Measurements from ENCODE around the gene ATP6V1G2. TPM values are rescaled to one million over a fixed set of nuclear protein-coding genes. Genes with fewer than 3 reads are reported as not detected.
"Not testable (repeated sequence)": the region's sequence is repeated elsewhere in the genome, so short reads cannot be mapped to it uniquely, and the experiment has no call there.

Gene ATP6V1G2
- 1 to 10 TPM in 10 of 12 donors, not detected in 2; 3.3 to 6.6 (median 4.1) TPM for polyA plus RNA-seq (ENCODE audit: insufficient read length in 12 of 12)
- long read RNA-seq, donor 1, transcript ATP6V1G2-205 (3 exons, 1,588 nt) = major isoform, 8 of 56 reads
- long read RNA-seq, donor 1, partial matches to known transcripts = 31 of 56 reads
- long read RNA-seq, donor 1, other reads (novel, unspliced or antisense) = 16 of 56 reads
- long read RNA-seq, donor 2, partial matches to known transcripts = 0 of 3 reads
- long read RNA-seq, donor 2, other reads (novel, unspliced or antisense) = 0 of 3 reads
- long read RNA-seq, donor 3 = 0 reads
- long read RNA-seq, donor 4, partial matches to known transcripts = 0 of 1 reads
- long read RNA-seq, donor 4, other reads (novel, unspliced or antisense) = 0 of 1 reads
- long read RNA-seq, donor 5 = 0 reads
- long read RNA-seq, donor 6, partial matches to known transcripts = 6 of 17 reads
- long read RNA-seq, donor 6, other reads (novel, unspliced or antisense) = 10 of 17 reads
- long read RNA-seq, donor 7, partial matches to known transcripts = 0 of 1 reads
- long read RNA-seq, donor 7, other reads (novel, unspliced or antisense) = 0 of 1 reads
- long read RNA-seq, donor 8, partial matches to known transcripts = 0 of 12 reads
- long read RNA-seq, donor 8, other reads (novel, unspliced or antisense) = 9 of 12 reads
- long read RNA-seq, donor 9 = 0 reads
- long read RNA-seq, donor 10, partial matches to known transcripts = 0 of 1 reads
- long read RNA-seq, donor 10, other reads (novel, unspliced or antisense) = 0 of 1 reads
- long read RNA-seq, donor 11 = 0 reads

DNA sequence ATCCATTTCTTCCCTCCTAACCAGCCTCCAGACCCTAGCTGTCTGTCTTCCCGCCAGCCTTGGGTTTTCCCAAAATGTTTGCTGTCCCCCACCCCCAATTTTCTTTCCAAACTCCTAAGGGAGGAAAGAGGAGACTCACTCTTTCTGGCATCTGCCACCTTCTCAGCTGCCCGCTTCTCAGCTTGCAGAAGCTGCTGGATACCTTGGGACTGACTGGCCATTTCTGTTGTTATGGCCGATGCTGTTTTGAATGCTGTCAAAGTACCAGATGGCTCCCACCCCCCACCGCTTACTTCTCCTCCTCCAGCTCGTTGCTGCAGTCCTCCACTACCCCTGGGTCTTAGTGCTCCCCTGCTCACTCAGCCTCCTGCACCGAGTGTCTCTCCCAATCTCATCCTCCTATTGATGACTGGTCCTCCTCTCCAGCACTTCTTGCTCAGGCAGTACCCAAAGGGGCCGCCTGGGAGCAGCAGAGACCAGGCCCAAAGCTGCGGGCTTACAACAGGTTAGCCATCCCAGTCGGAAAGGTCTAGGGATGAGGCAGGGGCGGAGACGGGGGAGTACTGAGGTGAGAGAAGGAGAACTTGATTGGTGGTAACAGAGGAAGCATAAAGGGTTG is at the start of gene ATP6V1G2:
Gene ATP6V1G2 (minus strand): TSS at position 270 of the 619 bp plus-strand sequence. CDS start 49 bp downstream, at position 221.
- DNase-seq = peak; percentile 89

DNA sequence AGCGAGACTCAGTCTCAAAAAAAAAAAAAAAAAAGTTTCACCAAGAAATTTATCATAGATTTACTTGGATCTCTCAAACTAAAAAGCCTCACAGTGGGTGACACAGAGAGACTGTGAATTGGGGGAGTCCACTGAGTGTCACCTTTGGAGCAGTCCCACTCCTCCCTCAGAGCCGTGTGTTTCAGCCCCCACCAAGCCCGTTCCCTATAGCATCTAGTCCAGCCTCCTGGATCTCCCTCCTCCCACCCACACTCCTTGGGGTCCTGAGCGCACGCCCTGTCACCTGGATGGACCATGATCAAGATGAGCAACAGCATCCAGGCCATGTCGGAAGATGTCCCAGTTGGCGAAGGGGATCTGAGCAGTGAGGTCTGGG is 46.0 kb upstream of the ATP6V1G2 start:
- no peak for DNase-seq

DNA sequence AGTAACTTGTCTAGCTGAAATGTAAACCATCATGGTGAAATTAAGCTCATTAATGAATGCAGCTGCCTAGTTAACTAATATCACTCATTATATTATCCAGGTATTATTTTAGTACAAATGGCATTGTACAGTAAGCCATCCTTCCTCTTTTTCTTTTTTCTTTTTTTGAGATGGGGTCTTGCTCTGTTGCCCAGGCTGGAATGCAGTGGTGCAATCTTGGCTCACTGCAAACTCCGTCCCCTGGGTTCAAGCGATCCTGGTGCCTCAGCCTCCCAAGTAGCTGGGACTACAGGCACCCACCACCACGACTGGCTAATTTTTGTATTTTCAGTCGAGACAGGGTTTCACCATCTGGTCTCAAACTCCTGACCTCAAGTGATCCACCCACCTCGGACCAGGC is 44.3 kb upstream of the ATP6V1G2 start:
- DNase-seq = not testable (repeated sequence)

DNA sequence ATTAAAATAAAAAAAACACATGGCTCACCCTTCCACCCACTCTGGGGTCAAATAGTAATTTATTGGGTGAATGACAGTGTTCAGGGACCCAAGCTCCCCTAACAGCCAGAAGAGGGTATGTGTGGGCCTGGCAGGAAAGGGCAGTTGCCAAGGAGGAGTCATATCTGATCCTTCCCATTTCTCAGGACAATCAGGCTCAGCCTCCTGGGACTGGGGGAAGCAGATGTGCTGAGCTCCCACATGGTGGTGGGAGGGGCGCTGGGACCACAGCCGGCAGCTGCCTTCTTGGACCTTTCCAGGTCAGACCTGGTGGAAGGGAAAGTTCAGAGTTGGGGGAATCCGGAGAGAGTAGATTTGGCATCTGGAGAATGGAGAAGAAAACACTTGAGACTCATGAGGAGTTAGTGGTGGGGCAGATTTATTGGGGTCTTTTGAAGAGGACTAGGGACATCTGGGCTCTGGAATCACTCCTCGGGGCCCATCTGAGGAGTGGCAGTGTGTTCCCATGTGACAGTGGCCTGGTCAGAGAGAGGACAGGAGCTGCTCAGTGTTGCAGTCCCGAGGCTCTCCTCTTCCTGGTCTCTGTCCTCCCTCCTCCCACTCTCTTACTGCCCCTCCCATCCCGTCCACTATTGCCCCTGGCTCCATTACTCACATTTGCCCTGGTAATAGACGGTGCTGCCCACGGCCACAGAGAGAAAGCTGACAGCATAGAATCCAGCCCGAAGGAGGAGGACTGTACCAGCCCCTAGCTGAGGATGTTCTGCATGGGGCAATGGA is 42.7 kb upstream of the ATP6V1G2 start:
- no peak for DNase-seq

DNA sequence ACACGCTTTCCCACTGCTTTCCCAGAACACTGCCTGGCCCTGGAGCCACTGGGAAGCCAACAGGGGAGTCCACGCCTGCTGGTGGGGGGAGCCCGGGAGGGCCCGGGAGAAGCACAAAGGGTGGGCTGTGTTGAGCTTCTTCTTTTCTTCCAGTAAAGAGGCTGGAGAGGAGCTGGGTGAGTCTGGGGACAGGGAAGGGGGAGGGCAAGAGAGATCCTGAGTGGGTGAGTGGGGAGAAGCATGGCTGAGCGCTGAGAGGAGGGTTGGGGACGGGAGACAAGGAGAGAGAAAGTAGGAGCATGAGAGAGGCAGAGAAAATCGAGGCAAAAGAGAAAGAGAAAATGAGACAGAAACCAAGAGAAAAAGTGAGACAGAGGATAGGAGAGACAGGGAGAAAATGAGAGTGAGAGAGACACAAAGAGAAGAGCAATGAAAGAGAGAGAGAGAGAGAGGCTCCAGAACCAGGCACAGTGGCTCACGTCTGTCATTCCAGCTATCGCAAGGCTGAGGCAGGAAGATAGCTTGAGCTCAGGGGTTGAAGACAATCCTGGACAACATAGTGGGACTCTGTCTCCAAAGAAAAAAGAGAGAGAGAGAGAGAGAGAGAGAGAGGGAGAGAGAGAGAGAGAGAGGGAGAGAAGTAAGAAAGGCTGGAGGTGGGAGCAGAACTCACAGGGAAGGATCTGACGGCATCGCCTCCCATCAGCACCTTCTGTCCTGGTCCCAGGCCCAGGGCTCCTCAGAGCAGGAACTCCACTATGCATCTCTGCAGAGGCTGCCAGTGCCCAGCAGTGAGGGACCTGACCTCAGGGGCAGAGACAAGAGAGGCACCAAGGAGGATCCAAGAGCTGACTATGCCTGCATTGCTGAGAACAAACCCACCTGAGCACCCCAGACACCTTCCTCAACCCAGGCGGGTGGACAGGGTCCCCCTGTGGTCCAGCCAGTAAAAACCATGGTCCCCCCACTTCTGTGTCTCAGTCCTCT is 41.7 kb upstream of the ATP6V1G2 start:
- DNase-seq = no peak

DNA sequence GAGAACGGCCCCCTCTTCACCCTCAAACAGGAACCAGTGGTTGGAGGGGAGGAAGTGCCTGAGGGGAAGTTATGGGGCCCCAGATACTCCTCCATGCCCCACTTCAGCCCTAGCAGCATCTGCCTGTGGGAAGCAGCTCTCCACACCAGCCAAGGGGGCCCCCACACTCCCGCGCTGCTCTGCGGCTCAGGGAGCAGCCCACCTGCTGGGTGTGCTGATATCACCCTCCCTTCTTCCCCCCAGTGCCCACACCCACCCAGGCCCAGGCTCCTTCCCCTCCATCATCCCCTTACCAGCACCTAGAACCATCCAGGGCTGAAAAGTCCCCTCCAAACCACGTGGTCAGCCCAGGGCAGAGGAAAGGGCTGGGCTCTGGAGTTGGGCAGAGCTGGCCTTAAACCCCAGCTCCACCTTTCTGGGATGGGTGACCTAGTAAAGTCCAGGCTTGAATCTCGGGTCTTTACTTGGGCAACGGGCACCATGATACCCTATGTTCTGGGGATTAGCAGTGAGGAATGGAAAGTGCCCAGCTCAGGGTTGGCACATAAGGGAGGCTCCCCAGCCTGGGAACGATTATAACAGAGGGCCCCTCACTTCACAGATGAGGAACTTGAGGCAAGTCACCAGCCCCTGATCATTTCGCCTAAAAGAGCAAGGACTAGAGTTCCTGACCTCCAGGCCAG is 40.3 kb upstream of the ATP6V1G2 start:
- DNase-seq = no peak

GRCh38 chr6:31586008-31586407 is 39.6 kb upstream of the ATP6V1G2 start, which contains the start of gene LST1:
LST1 (plus strand) TSS chr6:31586277; CDS start chr6:31587300, 1,023 bp downstream.
- DNase-seq = no peak

DNA sequence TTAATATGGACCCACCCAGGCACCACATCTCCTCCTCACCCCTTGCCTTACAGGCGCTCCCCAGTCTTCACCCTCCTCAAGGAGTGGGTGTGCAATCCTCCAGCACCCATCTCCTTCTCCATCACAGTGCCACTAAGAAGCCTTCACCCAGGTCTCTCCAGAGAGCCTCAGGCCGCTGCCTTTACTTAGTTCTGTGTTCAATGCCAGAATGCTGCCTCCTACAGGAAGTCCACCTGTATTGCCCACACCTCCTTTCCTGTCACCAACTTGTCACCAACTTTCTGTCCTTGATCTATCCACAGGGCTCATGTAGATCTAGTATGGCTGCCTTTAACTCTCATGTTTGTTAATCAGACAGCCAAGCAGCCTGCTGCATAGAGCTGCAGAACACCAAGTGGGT is 39.1 kb upstream of the ATP6V1G2 start:
- DNase-seq = no peak

DNA sequence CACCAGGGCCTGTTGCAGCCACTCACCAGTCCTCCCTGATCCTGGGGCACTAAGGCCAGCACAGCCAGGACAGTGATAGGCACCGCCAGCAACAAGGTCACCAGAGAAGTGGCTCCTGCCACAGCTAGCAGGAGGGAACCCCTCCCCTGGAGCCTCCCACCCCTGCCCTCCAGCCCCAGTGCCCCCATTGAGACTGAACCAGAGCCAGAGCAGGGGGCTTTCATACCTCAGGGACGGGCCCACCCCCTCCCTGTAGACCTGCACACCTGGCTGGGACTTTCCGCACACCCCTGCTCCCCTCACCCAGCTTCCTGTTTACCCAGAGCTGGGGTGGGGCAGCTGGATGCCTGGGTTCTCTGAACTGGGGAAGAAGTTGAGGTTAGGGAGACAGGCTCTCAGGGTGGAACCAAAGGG is 35.8 kb upstream of the ATP6V1G2 start, which contains the start of gene LTB:
Gene LTB (minus strand): TSS at position 195 of the 414 bp plus-strand sequence. CDS start 7 bp downstream, at position 188.
- no peak for DNase-seq

- DNase-seq = no peak
These were observed 35.2 kb upstream of the ATP6V1G2 start for GRCh38 chr6:31581434-31582229.

- peak; percentile 84 for DNase-seq
These were observed 34.5 kb upstream of the ATP6V1G2 start for GRCh38 chr6:31580807-31581433.

DNA sequence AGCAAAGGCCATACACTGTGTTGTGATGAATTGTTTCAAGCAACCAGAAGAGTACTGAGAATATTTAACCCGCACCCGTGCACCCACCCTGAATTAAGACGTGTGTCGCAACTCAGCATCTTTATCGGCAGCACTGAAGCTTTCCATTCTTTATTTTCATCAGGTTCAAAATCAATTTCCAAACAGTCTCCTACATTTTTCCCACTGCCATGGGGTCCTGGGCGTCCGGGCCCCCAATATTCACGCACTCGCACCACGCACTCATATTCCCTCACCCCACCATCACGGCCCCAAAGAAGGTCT is 34.0 kb upstream of the ATP6V1G2 start:
- no peak for DNase-seq

- no peak for DNase-seq
These were observed 33.4 kb upstream of the ATP6V1G2 start for GRCh38 chr6:31579546-31580437.

DNA sequence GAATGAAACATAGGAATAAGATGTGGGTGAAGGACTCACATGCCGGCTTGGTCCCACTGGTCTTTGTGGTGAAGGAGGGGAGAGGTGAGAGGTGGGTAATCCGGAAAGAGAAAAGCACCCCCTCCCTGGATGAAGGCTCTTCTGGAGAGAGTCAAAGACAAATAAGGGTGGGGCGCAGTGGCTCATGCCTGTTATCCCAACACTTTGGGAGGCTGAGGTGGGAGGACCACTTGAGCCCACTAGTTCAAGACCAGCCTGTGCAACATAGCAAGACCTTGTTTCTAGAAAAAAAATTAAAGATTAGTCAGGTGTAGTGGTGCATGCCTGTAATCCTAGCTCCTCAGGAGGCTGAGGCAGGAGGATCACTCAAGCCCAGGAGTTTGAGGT is 32.7 kb upstream of the ATP6V1G2 start:
- DNase-seq = no peak

GRCh38 chr6:31578184-31579118 is 32.0 kb upstream of the ATP6V1G2 start:
- no peak for DNase-seq

DNA sequence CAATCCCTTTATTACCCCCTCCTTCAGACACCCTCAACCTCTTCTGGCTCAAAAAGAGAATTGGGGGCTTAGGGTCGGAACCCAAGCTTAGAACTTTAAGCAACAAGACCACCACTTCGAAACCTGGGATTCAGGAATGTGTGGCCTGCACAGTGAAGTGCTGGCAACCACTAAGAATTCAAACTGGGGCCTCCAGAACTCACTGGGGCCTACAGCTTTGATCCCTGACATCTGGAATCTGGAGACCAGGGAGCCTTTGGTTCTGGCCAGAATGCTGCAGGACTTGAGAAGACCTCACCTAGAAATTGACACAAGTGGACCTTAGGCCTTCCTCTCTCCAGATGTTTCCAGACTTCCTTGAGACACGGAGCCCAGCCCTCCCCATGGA is 31.2 kb upstream of the ATP6V1G2 start:
- DNase-seq = no peak
